Loucy (cell line): ENCODE measurements around the gene KSR2.

Experiments used
- CTCF ChIP-seq: fragments of 200-600 bp; sonication (generic); conservative IDR thresholded peaks from 2 replicates; pipeline ENCODE4 v1.5.1; 2014; ENCODE audit warnings: mild to moderate bottlenecking, antibody characterized with exemption, low read length
- EZH2phosphoT487 ChIP-seq: fragments of 200-600 bp; IDR thresholded peaks from 2 replicates; pipeline ENCODE4 v1.6.1; 2018; ENCODE audit warnings: antibody characterized with exemption, mild to moderate bottlenecking, moderate library complexity, borderline replicate concordance

- TF ChIP-seq CTCF (no peak), EZH2phosphoT487 (no peak)
These were observed 67.2 kb downstream of the KSR2 start for GRCh38 chr12:117901631-117902030.
